ENCODE data around the gene ALDH1B1.
"Not testable (repeated sequence)": the region's sequence is repeated elsewhere in the genome, so short reads cannot be mapped to it uniquely, and the experiment has no call there.

The ALDH1B1 gene

GRCh38 chr9:38388283-38389223 lies 3.9 kb upstream of the ALDH1B1 start:
- DNase-seq: no peak

- no peak for DNase-seq
Observed at GRCh38 chr9:38389313-38389712, 3.2 kb upstream of the ALDH1B1 start.

- no peak for DNase-seq
Observed at GRCh38 chr9:38390442-38390841, 2.1 kb upstream of the ALDH1B1 start.

GRCh38 chr9:38390851-38391250 lies 1.7 kb upstream of the ALDH1B1 start:
- no peak for DNase-seq

- no peak for DNase-seq
Observed at GRCh38 chr9:38391278-38392118, 1.0 kb upstream of the ALDH1B1 start.

- DNase-seq: no peak
Observed at GRCh38 chr9:38393128-38393796, 760 bp downstream of the ALDH1B1 start.

- DNase-seq: no peak
Observed at GRCh38 chr9:38394416-38394815, 1.9 kb downstream of the ALDH1B1 start.

GRCh38 chr9:38395653-38396370 lies 3.3 kb downstream of the ALDH1B1 start:
- DNase-seq: no peak

GRCh38 chr9:38396371-38396671 lies 3.8 kb downstream of the ALDH1B1 start:
- no peak for DNase-seq

- not testable (repeated sequence) for DNase-seq
Observed at GRCh38 chr9:38399191-38399590, 6.7 kb downstream of the ALDH1B1 start.

GRCh38 chr9:38401994-38402393 lies 9.5 kb downstream of the ALDH1B1 start:
- no peak for DNase-seq

- no peak for DNase-seq
Observed at GRCh38 chr9:38404314-38404713, 11.8 kb downstream of the ALDH1B1 start.

GRCh38 chr9:38405785-38406184 lies 13.3 kb downstream of the ALDH1B1 start:
- no peak for DNase-seq

GRCh38 chr9:38406476-38407186 lies 14.1 kb downstream of the ALDH1B1 start:
- no peak for DNase-seq

GRCh38 chr9:38408719-38409118 lies 16.2 kb downstream of the ALDH1B1 start:
- no peak for DNase-seq

GRCh38 chr9:38412751-38413150 lies 20.2 kb downstream of the ALDH1B1 start:
- DNase-seq: no peak

GRCh38 chr9:38413283-38413682 lies 20.8 kb downstream of the ALDH1B1 start:
- no peak for DNase-seq

GRCh38 chr9:38414040-38414723 lies 21.7 kb downstream of the ALDH1B1 start:
- no peak for DNase-seq

GRCh38 chr9:38415856-38416255 lies 23.4 kb downstream of the ALDH1B1 start:
- DNase-seq: no peak

GRCh38 chr9:38416461-38416860 lies 24.0 kb downstream of the ALDH1B1 start:
- DNase-seq: no peak
